K562 (cell line): Measurements from ENCODE around the gene PKIB. TPM values are rescaled to one million over a fixed set of nuclear protein-coding genes. Genes with fewer than 3 reads are reported as not detected.

Source experiments
- ATAC-seq: fragments of 200-7000 bp; cut with Tn5 transposase; 3 replicates; pipeline ENCODE4 v1.9.1; 2020; ENCODE audit warnings: moderate library complexity
- BruUV-seq: library from RNA; stranded (reverse); fragments of 400-500 nt; replicated peaks from 2 replicates; lab custom pipeline; 2021; lab: Mats Ljungman, UMichigan
- CTCF ChIA-PET: fragments of 300-600 bp; formaldehyde crosslinking; extraction: SDS; loops from one replicate; lab custom pipeline; 2021; ENCODE audit warnings: low intra/inter-chr PET ratio; lab: Yijun Ruan, JAX
- POLR2A ChIA-PET: fragments of 300-600, 350-650 bp; sonication (Branson Sonifier 250); formaldehyde crosslinking; extraction: SDS; loops from one replicate; lab custom pipeline; 2021; ENCODE audit warnings: antibody characterized with exemption, inconsistent platforms; lab: Yijun Ruan, JAX
- DNase-seq, 4 experiments: peaks; one replicate each; pipeline versions ENCODE4 v3.0.0 to v3.0.0-alpha.2; 2011 to 2018; ENCODE audit warnings: low spot score in 3 of 4, mixed read lengths in 3 of 4; ENCODE audit errors: extremely low read depth in 1 of 4
- FAIRE-seq: peaks from 2 replicates; lab custom pipeline; 2011; peaks lifted over from hg19 to GRCh38; lab: Jason Lieb, UNC
- H2AFZ ChIP-seq: 2 replicates; pipeline ENCODE4 v1.6.0; 2011; ENCODE audit warnings: low read depth, low read length, control low read depth, inconsistent platforms
- H3K27ac ChIP-seq: fragments of 200-600 bp; 3 replicates; pipeline ENCODE4 v1.8.0; 2011; ENCODE audit warnings: low read depth, mild to moderate bottlenecking, control low read depth, inconsistent platforms, low read length, moderate library complexity, mixed read lengths; ENCODE audit errors: extremely low read depth
- H3K27me3 ChIP-seq, 2 experiments: fragments of 300-600 bp in 1 of 2; 2 replicates in 1 of 2; 3 replicates in 1 of 2; pipeline versions ENCODE4 v1.6.0 to v1.8.0; 2011; ENCODE audit warnings: inconsistent platforms in 2 of 2, low read length in 2 of 2, mild to moderate bottlenecking in 1 of 2, mixed read lengths in 1 of 2, moderate library complexity in 1 of 2; ENCODE audit not compliant: control insufficient read depth in 2 of 2, insufficient read depth in 2 of 2
- H3K36me3 ChIP-seq: fragments of 300-600 bp; 3 replicates; pipeline ENCODE4 v1.8.0; 2011; ENCODE audit warnings: mild to moderate bottlenecking, low read length, inconsistent platforms; ENCODE audit not compliant: control insufficient read depth, insufficient read depth
- H3K4me1 ChIP-seq, 2 experiments: fragments of 200-600 bp in 1 of 2; replicated peaks in 1 of 2; 2 replicates in 1 of 2; 3 replicates in 1 of 2; pipeline versions ENCODE4 v1.5.1 to v1.8.0; 2011; ENCODE audit warnings: inconsistent platforms in 2 of 2, low read length in 2 of 2, mild to moderate bottlenecking in 1 of 2, mixed read lengths in 1 of 2, moderate library complexity in 1 of 2; ENCODE audit not compliant: control insufficient read depth in 2 of 2, insufficient read depth in 2 of 2
- H3K4me2 ChIP-seq: 2 replicates; pipeline ENCODE4 v1.6.1; 2011; ENCODE audit warnings: low read length, control low read depth, inconsistent platforms, mixed read lengths; ENCODE audit not compliant: insufficient read depth
- H3K4me3 ChIP-seq: fragments of 200-600 bp; sonication (generic), shearing (Covaris generic); 2 replicates; pipeline ENCODE4 v1.5.1; 2016; ENCODE audit warnings: control low read depth, inconsistent platforms
- H3K79me2 ChIP-seq: fragments of 200-600 bp; 3 replicates; pipeline ENCODE4 v1.8.0; 2011; ENCODE audit warnings: low read length, inconsistent platforms; ENCODE audit not compliant: control insufficient read depth, insufficient read depth
- H3K9ac ChIP-seq, 2 experiments: 2 replicates each; pipeline versions ENCODE4 v1.6.0 to v1.6.1; 2011; ENCODE audit warnings: low read depth in 2 of 2, low read length in 2 of 2, control low read depth in 1 of 2, inconsistent platforms in 1 of 2, mild to moderate bottlenecking in 1 of 2, mixed read lengths in 1 of 2; ENCODE audit not compliant: insufficient read depth in 1 of 2
- H3K9me1 ChIP-seq: one replicate; pipeline ENCODE4 v1.6.0; 2011; ENCODE audit warnings: inconsistent platforms, mild to moderate bottlenecking, low read length, moderate library complexity; ENCODE audit not compliant: control insufficient read depth, insufficient read depth
- H3K9me3 ChIP-seq: replicated peaks from 2 replicates; pipeline ENCODE4 v1.5.1; 2011; ENCODE audit warnings: low read depth, low read length, inconsistent platforms; ENCODE audit not compliant: control insufficient read depth, insufficient read depth
- H4K20me1 ChIP-seq: replicated peaks from 2 replicates; pipeline ENCODE4 v1.6.1; 2011; ENCODE audit warnings: low read length, inconsistent platforms, mixed read lengths; ENCODE audit not compliant: control insufficient read depth, insufficient read depth
- HNRNPL ChIP-seq: fragments of 200-400 bp; formaldehyde crosslinking; IDR thresholded peaks from 2 replicates; pipeline ENCODE4 v1.6.1; 2017; ENCODE audit warnings: low read depth, mild to moderate bottlenecking, low read length
- MEF2D ChIP-seq: conservative IDR thresholded peaks from 2 replicates; pipeline ENCODE4 v1.6.1; 2016; ENCODE audit warnings: low read depth, missing genetic modification characterization, missing compliant biosample characterization
- MYC ChIP-seq, 2 experiments: fragments of 250-450 bp in 1 of 2; sonication (Bioruptor Pico) in 1 of 2; IDR thresholded peaks; 2 replicates each; pipeline versions ENCODE4 v1.5.1 to v1.6.1; 2012 to 2021; ENCODE audit warnings: low read depth in 2 of 2, borderline replicate concordance in 1 of 2, improper control_type of control experiment in 1 of 2, low read length in 1 of 2, mild to moderate bottlenecking in 1 of 2, moderate library complexity in 1 of 2
- NR2F6 ChIP-seq: fragments of 450-650 bp; formaldehyde crosslinking; IDR thresholded peaks from 2 replicates; pipeline ENCODE4 v1.4.0; 2020; ENCODE audit warnings: mild to moderate bottlenecking
- SP2 ChIP-seq: IDR thresholded peaks from 2 replicates; pipeline ENCODE4 v1.6.1; 2011; ENCODE audit warnings: mild to moderate bottlenecking, low read depth, low read length, moderate library complexity; ENCODE audit not compliant: poor library complexity, severe bottlenecking; ENCODE audit errors: extremely low read depth
- SRSF9 ChIP-seq: fragments of 200-400 bp; formaldehyde crosslinking; IDR thresholded peaks from 2 replicates; pipeline ENCODE4 v1.6.1; 2017; ENCODE audit warnings: low read depth, low read length, borderline replicate concordance
- ZBTB1 ChIP-seq: sonication (generic); formaldehyde crosslinking; IDR thresholded peaks from 2 replicates; pipeline ENCODE4 v1.8.1; 2023; ENCODE audit warnings: missing genetic modification reagents, low read depth, mild to moderate bottlenecking, borderline replicate concordance
- WGBS: fragments of 100-300 bp; shearing (Covaris generic); methylation state at CpG from one replicate; pipeline ENCODE4 v1.1.6; 2016; ENCODE audit warnings: low coverage, mixed read lengths; ENCODE audit not compliant: insufficient coverage; ENCODE audit errors: missing lambda C conversion rate; 5-methylcytosine and 5-hydroxymethylcytosine counted together
- in situ Hi-C: fragments of 300-500 bp; cut with MboI; formaldehyde crosslinking; loops from 4 replicates; pipeline ENCODE4 v1.15.0; 2018; ENCODE audit warnings: inconsistent platforms, mixed read lengths
- intact Hi-C: fragments of 100-400 bp; cut with micrococcal nuclease; formaldehyde crosslinking; loops from 2 replicates; pipeline ENCODE4 v1.14.2; 2022
- polyA plus RNA-seq, 8 experiments: library from polyadenylated mRNA; depleted of rRNA in 4 of 8; stranded (reverse) in 5 of 8; unstranded in 3 of 8; fragments of >200 nt; fragmentation: Nextera tagmentation in 2 of 8; fragmentation: Illumina TruSeq in 1 of 8; extraction: Ambion mirVana in 2 of 8; extraction: Trizol in 1 of 8; gene quantifications; 2 replicates each; pipeline versions ENCODE4 v1.2.1 to v1.2.3, GENCODE V29; 2011 to 2014; ENCODE audit warnings: inconsistent platforms in 1 of 8, missing spikeins in 1 of 8
- total RNA-seq, 7 experiments: library from RNA; depleted of rRNA in 6 of 7; stranded (reverse); fragments of >200 nt in 6 of 7; fragmentation: Illumina TruSeq in 2 of 7; extraction: Trizol in 2 of 7; gene quantifications; 2 replicates each; pipeline versions ENCODE4 v1.2.1 to v1.2.3, GENCODE V29; 2011 to 2021; ENCODE audit warnings: low replicate concordance in 1 of 7
- TF ChIP-seq, protein P1 (sequence below): sonication (generic); formaldehyde crosslinking; IDR thresholded peaks from 2 replicates; pipeline ENCODE4 v1.9.0; 2022; ENCODE audit warnings: mild to moderate bottlenecking, missing genetic modification reagents
- TF ChIP-seq, protein P2 (sequence below): fragments of 250-450 bp; sonication (Bioruptor Pico); IDR thresholded peaks from 2 replicates; pipeline ENCODE4 v1.4.0; 2020

PKIB gene
- total and polyA plus RNA-seq, 9 of the 15 experiments (the other 6 are each of a cell fraction or from before 2014, with no cell fraction given), result 14.8 to 37.5 (median 27.4) TPM

DNA sequence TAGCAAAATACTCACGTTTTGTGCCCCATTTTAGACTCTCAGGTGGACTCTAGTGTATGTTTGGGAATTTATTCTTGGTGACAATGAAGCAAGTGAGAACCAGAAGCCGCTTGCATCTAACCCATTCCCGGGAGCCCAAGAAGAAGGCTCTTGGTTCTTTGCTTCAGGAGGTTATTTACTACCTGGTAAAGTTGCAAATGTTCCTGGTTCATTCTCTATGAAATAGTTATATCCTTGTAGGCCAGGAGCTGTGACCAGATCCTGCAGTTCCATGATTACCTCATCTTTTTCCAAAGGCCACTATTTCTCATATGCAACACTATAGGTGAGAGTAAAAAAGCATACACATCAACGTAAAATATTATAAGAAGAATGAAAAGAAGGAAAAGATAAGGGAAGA lies 108.4 kb downstream of the PKIB start:
- TF ChIP-seq HNRNPL (no peak), ZBTB1 (no peak), MYC (IDR thresholded peaks at IDR 0.05; ENCODE audit: low read depth, low read length) (no peak), MYC (CRISPR knock-in tag; IDR thresholded peaks at IDR 0.05; ENCODE audit: borderline replicate concordance, low read depth) (no peak), SP2 (no peak), MEF2D (tag) (no peak), SRSF9 (no peak), NR2F6 (CRISPR knock-in tag) (no peak)
- TF ChIP-seq, protein P1, sequence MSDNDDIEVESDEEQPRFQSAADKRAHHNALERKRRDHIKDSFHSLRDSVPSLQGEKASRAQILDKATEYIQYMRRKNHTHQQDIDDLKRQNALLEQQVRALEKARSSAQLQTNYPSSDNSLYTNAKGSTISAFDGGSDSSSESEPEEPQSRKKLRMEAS, result no peak
- TF ChIP-seq, protein P2, sequence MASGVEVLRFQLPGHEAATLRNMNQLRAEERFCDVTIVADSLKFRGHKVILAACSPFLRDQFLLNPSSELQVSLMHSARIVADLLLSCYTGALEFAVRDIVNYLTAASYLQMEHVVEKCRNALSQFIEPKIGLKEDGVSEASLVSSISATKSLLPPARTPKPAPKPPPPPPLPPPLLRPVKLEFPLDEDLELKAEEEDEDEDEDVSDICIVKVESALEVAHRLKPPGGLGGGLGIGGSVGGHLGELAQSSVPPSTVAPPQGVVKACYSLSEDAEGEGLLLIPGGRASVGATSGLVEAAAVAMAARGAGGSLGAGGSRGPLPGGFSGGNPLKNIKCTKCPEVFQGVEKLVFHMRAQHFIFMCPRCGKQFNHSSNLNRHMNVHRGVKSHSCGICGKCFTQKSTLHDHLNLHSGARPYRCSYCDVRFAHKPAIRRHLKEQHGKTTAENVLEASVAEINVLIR (CRISPR knock-in tag), result no peak
- no TSS peak for BruUV-seq
- no peak for FAIRE-seq
- no peaks in the 10 kb centered on the region for H3K9me1 ChIP-seq
- 50% methylated on average over 4 of the region's 4 CpGs for WGBS
- ATAC-seq, result no peak
- no peaks in the 10 kb centered on the region for H4K20me1 ChIP-seq
- no peak overlapping the region for H3K4me3 ChIP-seq
- in situ Hi-C loops (no loop called here), intact Hi-C loops (no loop called here)
- no peak overlapping the region for H2AFZ ChIP-seq
- CTCF ChIA-PET, result no interaction called here
- DNase-seq, result no peak
- no peak overlapping the region for H3K9ac ChIP-seq
- no peak overlapping the region for H3K27ac ChIP-seq
- peaks cover 5 to 8% of the 10 kb centered on the region in 2 experiments; a peak in 3 of 5 replicates for H3K4me1 ChIP-seq
- POLR2A ChIA-PET, result no interaction called here
- H3K79me2 ChIP-seq, result no peaks in the 10 kb centered on the region
- no peaks in the 10 kb centered on the region for H3K27me3 ChIP-seq
- H3K4me2 ChIP-seq, result no peak overlapping the region
- H3K36me3 ChIP-seq, result no peaks in the 10 kb centered on the region
- H3K9me3 ChIP-seq, result no peaks in the 10 kb centered on the region
